SJSA1 (cell line): Measurements from ENCODE around the gene CLSTN1. TPM values are rescaled to one million over a fixed set of nuclear protein-coding genes. Genes with fewer than 3 reads are reported as not detected.

ENCODE experiments used
- DNase-seq, 2 experiments: peaks; one replicate each; pipeline ENCODE4 v3.0.0-alpha.2; 2015 to 2020; ENCODE audit warnings: low spot score in 2 of 2, low read depth in 1 of 2
- H3K27ac ChIP-seq: fragments of 250-450 bp; sonication (Bioruptor Pico); 2 replicates; pipeline ENCODE4 v1.5.1; 2020; ENCODE audit warnings: mild to moderate bottlenecking, moderate library complexity
- H3K27me3 ChIP-seq: fragments of 250-450 bp; sonication (Bioruptor Pico); replicated peaks from 2 replicates; pipeline ENCODE4 v1.5.1; 2020; ENCODE audit warnings: mild to moderate bottlenecking, moderate library complexity
- H3K36me3 ChIP-seq: fragments of 250-450 bp; sonication (Bioruptor Pico); 2 replicates; pipeline ENCODE4 v1.5.1; 2020; ENCODE audit warnings: mild to moderate bottlenecking
- H3K4me1 ChIP-seq: fragments of 250-450 bp; sonication (Bioruptor Pico); replicated peaks from 2 replicates; pipeline ENCODE4 v1.6.1; 2021; ENCODE audit warnings: mild to moderate bottlenecking
- H3K4me3 ChIP-seq: fragments of 250-450 bp; sonication (Bioruptor Pico); 2 replicates; pipeline ENCODE4 v1.5.1; 2020; ENCODE audit warnings: mild to moderate bottlenecking
- H3K9me3 ChIP-seq: fragments of 250-450 bp; sonication (Bioruptor Pico); replicated peaks from 2 replicates; pipeline ENCODE4 v1.5.1; 2020; ENCODE audit warnings: mild to moderate bottlenecking
- total RNA-seq: library from RNA; depleted of rRNA; stranded (reverse); fragments of >200 nt; shearing (Covaris generic); gene quantifications from 2 replicates; pipeline ENCODE4 v1.2.3, GENCODE V29; 2014

The CLSTN1 gene
- total RNA-seq, 1 experiment from 2014 or later: 64.3 TPM

GRCh38 chr1:9728451-9729295 lies 95.1 kb downstream of the CLSTN1 start:
- peaks cover 80% of the 10 kb centered on the region for H3K36me3 ChIP-seq
- peaks cover under 1% of the 10 kb centered on the region; the same call in 1 of the 2 replicates for H3K9me3 ChIP-seq
- H3K27ac ChIP-seq: no peak overlapping the region
- H3K4me3 ChIP-seq: no peak overlapping the region
- no peaks in the 10 kb centered on the region for H3K27me3 ChIP-seq
- DNase-seq: no peak
- H3K4me1 ChIP-seq: no peaks in the 10 kb centered on the region

- Histone ChIP-seq H3K9me3 (peaks cover 4% of the 10 kb centered on the region; the same call in 1 of the 2 replicates), H3K27me3 (no peaks in the 10 kb centered on the region), H3K4me1 (no peaks in the 10 kb centered on the region), H3K4me3 (no peak overlapping the region), H3K36me3 (peaks cover 80% of the 10 kb centered on the region), H3K27ac (no peak overlapping the region)
- DNase-seq: no peak
These were observed 96.7 kb downstream of the CLSTN1 start for GRCh38 chr1:9726905-9727595.

GRCh38 chr1:9726406-9726805 lies 97.4 kb downstream of the CLSTN1 start:
- no peak for DNase-seq
- Histone ChIP-seq H3K27me3 (no peaks in the 10 kb centered on the region), H3K4me1 (no peaks in the 10 kb centered on the region), H3K36me3 (peaks cover 81% of the 10 kb centered on the region), H3K27ac (no peak overlapping the region), H3K4me3 (no peak overlapping the region), H3K9me3 (peaks cover 4% of the 10 kb centered on the region; the same call in 1 of the 2 replicates)

- Histone ChIP-seq H3K9me3 (peaks cover 4% of the 10 kb centered on the region; the same call in 1 of the 2 replicates), H3K27me3 (no peaks in the 10 kb centered on the region), H3K4me3 (no peak overlapping the region), H3K27ac (no peak overlapping the region), H3K36me3 (peaks cover 72% of the 10 kb centered on the region), H3K4me1 (peaks cover 1% of the 10 kb centered on the region; the same call in 1 of the 2 replicates)
- DNase-seq: peak; percentile 47 to 70
These were observed 98.9 kb downstream of the CLSTN1 start for GRCh38 chr1:9724706-9725476.

- Histone ChIP-seq H3K27me3 (no peaks in the 10 kb centered on the region), H3K4me3 (no peak overlapping the region), H3K27ac (no peak overlapping the region), H3K9me3 (peaks cover 4% of the 10 kb centered on the region; the same call in 1 of the 2 replicates), H3K36me3 (peaks cover 64% of the 10 kb centered on the region), H3K4me1 (peaks cover 11% of the 10 kb centered on the region)
- no peak for DNase-seq
These were observed 99.8 kb downstream of the CLSTN1 start for GRCh38 chr1:9723926-9724325.

- Histone ChIP-seq H3K4me1 (peaks cover 16% of the 10 kb centered on the region), H3K4me3 (no peak overlapping the region), H3K27me3 (no peaks in the 10 kb centered on the region), H3K36me3 (peaks cover 63% of the 10 kb centered on the region), H3K9me3 (peaks cover 4% of the 10 kb centered on the region; the same call in 1 of the 2 replicates), H3K27ac (no peak overlapping the region)
- no peak for DNase-seq
These were observed 100.5 kb downstream of the CLSTN1 start for GRCh38 chr1:9723068-9723805.

GRCh38 chr1:9722378-9722749 lies 101.4 kb downstream of the CLSTN1 start:
- Histone ChIP-seq H3K4me3 (no peak overlapping the region), H3K27ac (no peak overlapping the region), H3K36me3 (peaks cover 57% of the 10 kb centered on the region), H3K27me3 (no peaks in the 10 kb centered on the region), H3K9me3 (peaks cover 4% of the 10 kb centered on the region; the same call in 1 of the 2 replicates), H3K4me1 (peaks cover 16% of the 10 kb centered on the region)
- DNase-seq: no peak

- Histone ChIP-seq H3K9me3 (peaks cover 4% of the 10 kb centered on the region; the same call in 1 of the 2 replicates), H3K4me3 (no peak overlapping the region), H3K4me1 (peaks cover 16% of the 10 kb centered on the region), H3K27ac (no peak overlapping the region), H3K36me3 (peaks cover 56% of the 10 kb centered on the region), H3K27me3 (no peaks in the 10 kb centered on the region)
- DNase-seq: no peak
These were observed 102.0 kb downstream of the CLSTN1 start for GRCh38 chr1:9721606-9722377.

GRCh38 chr1:9720785-9721605 lies 102.8 kb downstream of the CLSTN1 start:
- peaks cover 51% of the 10 kb centered on the region for H3K36me3 ChIP-seq
- no peak for DNase-seq
- H3K27me3 ChIP-seq: no peaks in the 10 kb centered on the region
- H3K9me3 ChIP-seq: peaks cover 4% of the 10 kb centered on the region; the same call in 1 of the 2 replicates
- H3K27ac ChIP-seq: no peak overlapping the region
- no peak overlapping the region for H3K4me3 ChIP-seq
- peaks cover 16% of the 10 kb centered on the region for H3K4me1 ChIP-seq

GRCh38 chr1:9719978-9720722 lies 103.6 kb downstream of the CLSTN1 start:
- no peak overlapping the region for H3K27ac ChIP-seq
- no peaks in the 10 kb centered on the region for H3K27me3 ChIP-seq
- DNase-seq: no peak
- no peak overlapping the region for H3K4me3 ChIP-seq
- H3K9me3 ChIP-seq: peaks cover 4% of the 10 kb centered on the region; the same call in 1 of the 2 replicates
- H3K4me1 ChIP-seq: peaks cover 16% of the 10 kb centered on the region
- peaks cover 55% of the 10 kb centered on the region for H3K36me3 ChIP-seq

- H3K27ac ChIP-seq: peak overlapping the region; percentile 16; the same call in 1 of the 2 replicates
- H3K36me3 ChIP-seq: peaks cover 43% of the 10 kb centered on the region
- no peaks in the 10 kb centered on the region for H3K27me3 ChIP-seq
- H3K4me3 ChIP-seq: no peak overlapping the region
- peaks cover 16% of the 10 kb centered on the region for H3K4me1 ChIP-seq
- no peaks in the 10 kb centered on the region; the same call in 1 of the 2 replicates for H3K9me3 ChIP-seq
- DNase-seq: no peak
These were observed 105.6 kb downstream of the CLSTN1 start for GRCh38 chr1:9718006-9718680.
